Measurements from ENCODE around the gene POLR2L. TPM values are rescaled to one million over a fixed set of nuclear protein-coding genes. Genes with fewer than 3 reads are reported as not detected.

The POLR2L gene
- total RNA-seq, 2 donors from 2014 or later = 41.2 to 106 TPM

- H3K4me3 Mint-ChIP-seq = no peak overlapping the region
- H3K27ac Mint-ChIP-seq = no peak overlapping the region
- no peaks in the 10 kb centered on the region for H3K9me3 Mint-ChIP-seq
- H3K36me3 Mint-ChIP-seq (ENCODE audit: low read depth) = peaks cover 1% of the 10 kb centered on the region
- ATAC-seq (replicated peaks) = no peak
- H3K4me1 Mint-ChIP-seq = peaks cover 3% of the 10 kb centered on the region
- H3K27me3 Mint-ChIP-seq = no peaks in the 10 kb centered on the region
Observed at GRCh38 chr11:801097-801780, 41.1 kb downstream of the POLR2L start.

GRCh38 chr11:800473-800872, 41.9 kb downstream of the POLR2L start:
- Mint-ChIP-seq H3K9me3 (no peaks in the 10 kb centered on the region), H3K27ac (no peak overlapping the region), H3K4me3 (no peak overlapping the region), H3K27me3 (no peaks in the 10 kb centered on the region), H3K36me3 (ENCODE audit: low read depth) (peaks cover 7% of the 10 kb centered on the region), H3K4me1 (peaks cover 4% of the 10 kb centered on the region)
- no peak for ATAC-seq (replicated peaks)

GRCh38 chr11:799641-800316, 42.5 kb downstream of the POLR2L start:
- Mint-ChIP-seq H3K4me1 (peaks cover 4% of the 10 kb centered on the region), H3K9me3 (no peaks in the 10 kb centered on the region), H3K27ac (no peak overlapping the region), H3K27me3 (no peaks in the 10 kb centered on the region), H3K4me3 (no peak overlapping the region), H3K36me3 (ENCODE audit: low read depth) (peaks cover 7% of the 10 kb centered on the region)
- no peak for ATAC-seq (replicated peaks)

DNA sequence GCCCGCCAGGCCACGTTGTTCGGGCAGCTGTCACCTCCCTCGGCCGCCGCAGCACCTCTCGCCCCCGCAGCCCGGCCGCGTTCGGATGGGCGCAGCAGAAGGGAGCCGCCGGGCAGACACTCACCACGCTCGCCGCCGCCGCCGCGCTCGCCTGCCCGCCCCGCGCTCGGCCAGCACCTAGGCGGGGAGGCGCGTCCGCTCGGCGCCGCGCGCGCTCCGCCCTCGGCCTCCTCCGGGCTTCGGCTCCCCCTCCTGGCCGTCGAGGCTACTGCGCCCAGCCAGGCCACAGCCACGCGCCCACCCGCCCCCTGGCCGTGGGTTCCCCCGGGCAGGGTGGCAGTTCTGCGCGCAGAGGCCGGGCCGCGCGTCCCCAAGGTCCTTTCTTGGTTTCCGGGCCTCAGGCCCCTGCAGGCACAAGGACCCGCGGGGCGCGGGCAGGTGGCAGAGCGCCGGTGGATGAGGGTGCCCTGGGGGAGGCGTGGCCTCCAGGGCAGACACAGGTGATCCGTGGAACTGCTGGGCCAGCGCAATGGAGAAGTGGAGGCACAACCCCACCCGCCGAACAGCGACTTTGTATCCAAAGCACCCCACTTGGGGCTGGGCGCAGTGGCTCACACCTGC, 44.1 kb downstream of the POLR2L start, which contains the start of gene SLC25A22:
SLC25A22 (minus strand) TSS at position 189 of the 621 bp plus-strand sequence. CDS start 3,275 bp downstream, outside the sequence.
- H3K9me3 Mint-ChIP-seq = no peaks in the 10 kb centered on the region
- no peaks in the 10 kb centered on the region for H3K27me3 Mint-ChIP-seq
- peak within 1 kb of the TSS; percentile 75 for H3K27ac Mint-ChIP-seq
- peak within 1 kb of the TSS; percentile 85 for H3K4me3 Mint-ChIP-seq
- peaks cover 13% of the 10 kb centered on the region for H3K36me3 Mint-ChIP-seq (ENCODE audit: low read depth)
- H3K4me1 Mint-ChIP-seq = peaks cover 4% of the 10 kb centered on the region
- peak; percentile 68 for ATAC-seq (replicated peaks)

GRCh38 chr11:797296-798092, 44.8 kb downstream of the POLR2L start:
- ATAC-seq (replicated peaks) = peak; percentile 54
- H3K27ac Mint-ChIP-seq = peak overlapping the region; percentile 75
- H3K4me1 Mint-ChIP-seq = peaks cover 4% of the 10 kb centered on the region
- H3K27me3 Mint-ChIP-seq = no peaks in the 10 kb centered on the region
- no peaks in the 10 kb centered on the region for H3K9me3 Mint-ChIP-seq
- peaks cover 13% of the 10 kb centered on the region for H3K36me3 Mint-ChIP-seq (ENCODE audit: low read depth)
- peak overlapping the region; percentile 85 for H3K4me3 Mint-ChIP-seq

DNA sequence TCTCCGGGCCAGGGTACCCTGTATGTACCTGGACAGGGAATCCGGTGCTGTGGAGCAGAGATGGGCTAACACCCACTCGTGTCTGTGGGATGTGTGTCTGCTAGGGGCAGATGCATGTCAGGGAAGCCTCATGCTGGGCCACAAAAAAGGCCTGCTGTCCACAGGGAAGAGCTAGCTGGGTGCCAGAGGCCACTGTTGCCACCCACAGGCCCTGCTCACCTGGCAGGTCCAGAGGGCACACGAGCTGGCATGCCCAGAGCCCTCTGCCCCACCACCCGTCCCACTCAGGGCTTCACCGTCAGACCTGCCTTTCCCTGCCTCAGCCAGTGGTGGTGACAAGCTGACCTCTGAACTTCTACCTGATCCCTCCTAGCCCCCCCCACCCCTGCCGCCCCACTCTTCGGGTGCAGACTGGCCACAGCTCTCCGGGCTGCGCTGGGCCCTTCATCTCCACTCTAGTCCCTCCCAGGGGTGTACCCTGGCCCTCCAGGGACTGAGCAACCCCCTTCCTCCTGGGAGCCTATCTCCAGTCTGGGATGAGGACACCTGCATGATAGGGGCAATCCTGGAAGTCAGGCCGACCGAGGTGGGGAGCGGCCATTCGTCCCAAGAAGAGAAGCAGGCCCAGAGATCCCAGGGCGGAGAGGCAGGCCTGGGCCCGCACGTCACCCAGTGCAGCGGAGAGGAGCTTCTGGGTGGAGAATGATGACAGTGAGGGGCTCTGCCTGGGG, 45.6 kb downstream of the POLR2L start:
- Mint-ChIP-seq H3K9me3 (no peaks in the 10 kb centered on the region), H3K36me3 (ENCODE audit: low read depth) (peaks cover 13% of the 10 kb centered on the region), H3K4me1 (peaks cover 4% of the 10 kb centered on the region), H3K4me3 (peak overlapping the region; percentile 85), H3K27me3 (no peaks in the 10 kb centered on the region), H3K27ac (peak overlapping the region; percentile 87)
- ATAC-seq (replicated peaks) = no peak

DNA sequence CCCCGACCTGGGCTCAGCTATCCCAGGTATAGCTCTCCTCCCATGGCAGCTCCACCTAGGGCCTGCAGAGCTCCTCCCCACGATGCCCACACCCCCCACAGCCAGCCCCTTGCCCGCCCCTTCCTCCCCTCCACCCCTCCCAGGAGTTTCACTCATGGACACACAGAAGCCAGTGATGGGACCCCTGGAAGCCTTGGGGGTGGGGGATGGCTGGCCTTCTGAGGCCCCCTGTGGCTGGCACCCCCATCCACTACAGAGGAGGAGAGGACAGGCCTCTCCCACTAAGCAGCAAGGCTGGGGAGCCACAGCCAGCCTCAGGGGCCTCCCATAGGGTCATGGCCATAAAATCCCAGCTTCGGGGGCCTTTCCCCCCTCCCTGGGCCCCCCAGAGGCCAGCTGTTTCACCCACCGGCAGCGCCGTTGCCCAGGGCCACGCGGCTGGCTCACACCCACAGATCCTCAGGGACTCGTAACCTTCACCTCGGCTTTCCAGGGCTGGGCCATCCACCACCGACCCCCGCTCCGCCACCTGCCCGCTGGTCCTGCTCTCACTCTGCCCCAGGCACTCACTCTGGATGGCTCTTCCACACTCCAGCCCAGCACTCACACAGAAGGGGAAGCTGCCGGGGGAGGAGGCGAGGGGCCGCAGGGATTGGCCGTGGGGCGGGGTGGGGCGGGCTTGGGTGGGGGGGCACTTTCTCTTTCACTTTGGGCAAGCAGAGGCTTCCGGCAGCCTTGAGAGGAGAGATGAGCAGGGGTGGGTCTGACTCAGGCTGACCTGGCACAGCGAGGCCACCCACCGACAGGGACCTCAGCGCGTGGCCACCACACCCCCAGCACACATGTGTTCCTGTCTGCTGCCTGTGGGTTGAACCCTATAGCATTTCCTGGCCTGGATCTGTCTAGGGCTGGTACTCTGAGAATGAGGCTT, 46.4 kb downstream of the POLR2L start:
- peaks cover 19% of the 10 kb centered on the region for H3K36me3 Mint-ChIP-seq (ENCODE audit: low read depth)
- H3K27ac Mint-ChIP-seq = peak overlapping the region; percentile 87

DNA sequence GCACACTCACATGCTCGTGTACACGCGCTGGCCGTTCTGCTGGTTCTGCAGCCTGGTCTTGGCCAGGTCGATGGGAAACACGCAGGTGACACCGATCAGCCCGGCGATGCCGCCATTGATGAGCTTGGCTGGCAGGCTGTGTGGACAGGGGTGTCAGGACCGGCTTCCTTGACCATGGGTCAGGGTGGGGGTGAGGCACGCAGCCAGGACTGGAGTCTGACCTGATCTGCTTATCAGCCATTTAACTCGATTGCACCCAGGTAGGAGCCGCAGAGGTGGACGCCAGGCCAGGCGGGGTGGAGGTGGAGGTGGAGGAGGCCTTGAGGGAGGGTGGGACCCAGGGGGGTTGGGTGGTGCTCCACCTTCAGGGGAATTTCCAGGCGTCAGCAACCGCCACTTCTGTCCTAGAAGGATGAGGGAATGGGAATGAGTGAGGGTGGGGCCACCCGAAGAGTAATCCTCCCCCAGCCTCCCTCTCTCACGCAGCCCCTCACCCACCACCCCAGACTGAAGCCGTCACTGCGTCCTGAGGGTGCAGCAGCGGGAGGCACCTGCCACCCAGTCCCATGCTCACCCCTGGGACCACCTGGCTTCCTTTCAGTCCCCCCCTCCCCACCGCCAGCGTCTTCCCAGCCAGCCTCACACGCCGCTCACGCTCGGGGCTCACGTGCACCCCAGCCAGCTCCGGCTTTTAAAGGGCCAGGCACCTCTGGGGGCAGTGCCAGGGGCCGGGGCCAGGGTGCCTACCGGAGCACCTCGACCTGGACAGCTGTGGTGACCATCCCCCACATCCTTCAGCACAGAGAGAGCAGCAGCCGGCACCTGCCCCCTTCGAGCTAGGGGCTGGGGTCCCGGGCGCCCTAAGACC, 47.3 kb downstream of the POLR2L start:
- Mint-ChIP-seq H3K4me3 (peak overlapping the region; percentile 85), H3K36me3 (ENCODE audit: low read depth) (peaks cover 25% of the 10 kb centered on the region), H3K27ac (no peak overlapping the region), H3K9me3 (no peaks in the 10 kb centered on the region), H3K4me1 (peaks cover 4% of the 10 kb centered on the region), H3K27me3 (no peaks in the 10 kb centered on the region)
- ATAC-seq (replicated peaks) = no peak

More for the DNA sequence above, 46.4 kb downstream of the POLR2L start:
- H3K27me3 Mint-ChIP-seq = no peaks in the 10 kb centered on the region
- H3K9me3 Mint-ChIP-seq = no peaks in the 10 kb centered on the region
- H3K4me3 Mint-ChIP-seq = peak overlapping the region; percentile 85
- ATAC-seq (replicated peaks) = peak; percentile 82
- peaks cover 4% of the 10 kb centered on the region for H3K4me1 Mint-ChIP-seq

DNA sequence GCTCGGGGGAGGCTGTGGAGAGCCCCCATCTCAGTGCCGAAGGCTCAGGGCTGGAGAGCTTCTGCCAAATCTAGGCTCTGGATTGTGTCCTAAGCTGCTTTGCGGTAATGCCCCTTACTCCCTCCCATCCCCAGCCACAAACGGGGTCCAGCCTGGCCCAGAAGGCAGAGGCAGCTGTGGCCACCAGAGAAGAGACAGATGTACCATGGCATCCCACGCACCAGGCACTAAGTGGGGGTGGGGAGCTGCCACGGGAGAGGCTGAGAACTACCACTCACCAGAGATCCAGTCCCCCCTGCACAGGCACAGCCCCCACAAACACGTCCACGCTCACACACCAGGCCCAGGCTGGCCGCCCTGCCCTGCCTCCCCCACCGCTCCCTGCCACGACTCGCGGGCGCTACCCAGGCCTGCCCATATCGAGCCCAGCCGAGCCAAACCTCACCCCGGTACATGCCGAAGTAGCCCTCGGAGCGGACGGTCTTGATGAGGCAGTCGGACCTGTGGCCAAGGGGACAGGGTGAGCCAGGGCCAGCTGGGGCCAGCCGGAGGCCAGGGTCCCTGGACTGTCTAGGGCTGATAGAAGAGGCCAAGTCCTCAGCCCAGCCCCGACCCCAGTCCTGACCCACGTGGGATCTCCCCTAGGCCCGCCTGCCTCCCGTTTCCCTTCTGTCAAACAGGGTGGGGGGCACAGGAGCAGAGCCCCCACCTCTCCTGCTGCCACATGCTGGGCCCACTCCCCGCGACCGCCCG, 48.1 kb downstream of the POLR2L start:
- Mint-ChIP-seq H3K9me3 (no peaks in the 10 kb centered on the region), H3K27ac (no peak overlapping the region), H3K27me3 (no peaks in the 10 kb centered on the region), H3K36me3 (ENCODE audit: low read depth) (peaks cover 25% of the 10 kb centered on the region), H3K4me1 (peaks cover 4% of the 10 kb centered on the region), H3K4me3 (peak overlapping the region; percentile 85)
- ATAC-seq (replicated peaks) = no peak

- Mint-ChIP-seq H3K36me3 (ENCODE audit: low read depth) (peaks cover 25% of the 10 kb centered on the region), H3K27ac (no peak overlapping the region), H3K4me3 (peak overlapping the region; percentile 23), H3K27me3 (no peaks in the 10 kb centered on the region), H3K4me1 (peaks cover 4% of the 10 kb centered on the region), H3K9me3 (no peaks in the 10 kb centered on the region)
- ATAC-seq (replicated peaks) = no peak
Observed at GRCh38 chr11:793556-793955, 48.8 kb downstream of the POLR2L start.

- Mint-ChIP-seq H3K36me3 (ENCODE audit: low read depth) (peaks cover 25% of the 10 kb centered on the region), H3K9me3 (no peaks in the 10 kb centered on the region), H3K27ac (no peak overlapping the region), H3K4me3 (no peak overlapping the region), H3K4me1 (peaks cover 4% of the 10 kb centered on the region), H3K27me3 (no peaks in the 10 kb centered on the region)
- no peak for ATAC-seq (replicated peaks)
Observed at GRCh38 chr11:792873-793272, 49.5 kb downstream of the POLR2L start.

DNA sequence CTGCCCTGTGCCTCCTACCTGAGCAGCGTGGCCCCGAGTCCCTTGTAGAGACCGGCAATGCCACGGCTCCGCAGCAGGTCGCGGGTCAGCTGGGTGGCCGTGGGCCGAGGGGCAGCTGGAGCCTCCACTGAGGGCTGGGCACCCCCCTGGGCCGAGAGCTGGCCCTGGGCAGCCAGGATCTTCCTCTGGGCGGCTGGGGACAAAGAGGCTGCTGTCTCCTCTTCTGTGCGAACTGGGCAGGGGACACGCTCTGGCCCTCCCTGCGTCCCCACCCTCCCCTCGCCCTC, 49.9 kb downstream of the POLR2L start:
- Mint-ChIP-seq H3K27ac (no peak overlapping the region), H3K4me1 (peaks cover 4% of the 10 kb centered on the region), H3K4me3 (no peak overlapping the region), H3K27me3 (no peaks in the 10 kb centered on the region), H3K36me3 (ENCODE audit: low read depth) (peaks cover 25% of the 10 kb centered on the region), H3K9me3 (no peaks in the 10 kb centered on the region)
- no peak for ATAC-seq (replicated peaks)
